ENCODE measurements around the gene TTC22.
A peak's percentile ranks its signal among the peaks of the same experiment; 100 is the strongest.

The TTC22 gene

GRCh38 chr1:54808443-54809207 lies 7.5 kb upstream of the TTC22 start:
- DNase-seq (ENCODE audit: low read depth in 1 of 2, low spot score in 1 of 2), result no peak

- DNase-seq (ENCODE audit: low read depth in 1 of 2, low spot score in 1 of 2), result no peak
Measured at GRCh38 chr1:54807756-54808155, 6.6 kb upstream of the TTC22 start.

GRCh38 chr1:54806931-54807611 lies 5.9 kb upstream of the TTC22 start:
- DNase-seq (ENCODE audit: low read depth in 1 of 2, low spot score in 1 of 2), result no peak

- DNase-seq (ENCODE audit: low read depth in 1 of 2, low spot score in 1 of 2), result no peak
Measured at GRCh38 chr1:54805981-54806381, 4.9 kb upstream of the TTC22 start.

- DNase-seq (ENCODE audit: low read depth in 1 of 2, low spot score in 1 of 2), result no peak
Measured at GRCh38 chr1:54805466-54805865, 4.3 kb upstream of the TTC22 start.

- DNase-seq (ENCODE audit: low read depth in 1 of 2, low spot score in 1 of 2), result no peak
Measured at GRCh38 chr1:54804471-54805132, 3.5 kb upstream of the TTC22 start.

GRCh38 chr1:54803761-54804470 lies 2.8 kb upstream of the TTC22 start:
- DNase-seq (ENCODE audit: low read depth in 1 of 2, low spot score in 1 of 2), result no peak

GRCh38 chr1:54800041-54800898 lies 853 bp downstream of the TTC22 start:
- no peak for DNase-seq (ENCODE audit: low read depth in 1 of 2, low spot score in 1 of 2)

GRCh38 chr1:54798769-54799641 lies 2.1 kb downstream of the TTC22 start:
- DNase-seq (ENCODE audit: low read depth in 1 of 2, low spot score in 1 of 2), result peak in 1 of 2 donors; percentile 6

- no peak for DNase-seq (ENCODE audit: low read depth in 1 of 2, low spot score in 1 of 2)
Measured at GRCh38 chr1:54798206-54798605, 2.9 kb downstream of the TTC22 start.

- DNase-seq (ENCODE audit: low read depth in 1 of 2, low spot score in 1 of 2), result no peak
Measured at GRCh38 chr1:54796902-54797301, 4.2 kb downstream of the TTC22 start.

- no peak for DNase-seq (ENCODE audit: low read depth in 1 of 2, low spot score in 1 of 2)
Measured at GRCh38 chr1:54795841-54796468, 5.2 kb downstream of the TTC22 start.

GRCh38 chr1:54795356-54795665 lies 5.8 kb downstream of the TTC22 start:
- no peak for DNase-seq (ENCODE audit: low read depth in 1 of 2, low spot score in 1 of 2)

GRCh38 chr1:54794451-54795355 lies 6.4 kb downstream of the TTC22 start:
- no peak for DNase-seq (ENCODE audit: low read depth in 1 of 2, low spot score in 1 of 2)

- no peak for DNase-seq (ENCODE audit: low read depth in 1 of 2, low spot score in 1 of 2)
Measured at GRCh38 chr1:54792686-54793282, 8.3 kb downstream of the TTC22 start.

GRCh38 chr1:54791880-54792522 lies 9.1 kb downstream of the TTC22 start:
- no peak for DNase-seq (ENCODE audit: low read depth in 1 of 2, low spot score in 1 of 2)

GRCh38 chr1:54788459-54788858 lies 12.7 kb downstream of the TTC22 start:
- DNase-seq (ENCODE audit: low read depth in 1 of 2, low spot score in 1 of 2), result no peak
